ENCODE data around the gene TGFBR1.

TGFBR1 gene

GRCh38 chr9:99104459-99105151, at the start of gene TGFBR1:
Gene TGFBR1, plus strand, starts transcription at chr9:99105113. Its CDS starts 93 bp downstream, at chr9:99105206.
- TF ChIP-seq CTCF (IDR thresholded peaks at IDR 0.05; ENCODE audit: low read depth, low read length, missing control alignments), result no peak
- peak within 1 kb of the TSS; percentile 58 for H3K4me3 ChIP-seq (replicated peaks; ENCODE audit: low read depth, low read length)
- DNase-seq (ENCODE audit: extremely low read depth, low read depth), result peak; percentile 47

- no peak for TF ChIP-seq CTCF (IDR thresholded peaks at IDR 0.05; ENCODE audit: low read depth, low read length, missing control alignments)
- no peak for DNase-seq (ENCODE audit: extremely low read depth, low read depth)
- no peak overlapping the region for H3K4me3 ChIP-seq (replicated peaks; ENCODE audit: low read depth, low read length)
Observed at GRCh38 chr9:99055384-99055783, 49.5 kb upstream of the TGFBR1 start.

- TF ChIP-seq CTCF (IDR thresholded peaks at IDR 0.05; ENCODE audit: low read depth, low read length, missing control alignments), result no peak
- no peak for DNase-seq (ENCODE audit: extremely low read depth, low read depth)
- H3K4me3 ChIP-seq (replicated peaks; ENCODE audit: low read depth, low read length), result no peak overlapping the region
Observed at GRCh38 chr9:99056186-99056585, 48.7 kb upstream of the TGFBR1 start.

GRCh38 chr9:99056886-99057664, 47.8 kb upstream of the TGFBR1 start:
- H3K4me3 ChIP-seq (replicated peaks; ENCODE audit: low read depth, low read length), result no peak overlapping the region
- DNase-seq (ENCODE audit: extremely low read depth, low read depth), result no peak
- no peak for TF ChIP-seq CTCF (IDR thresholded peaks at IDR 0.05; ENCODE audit: low read depth, low read length, missing control alignments)

- DNase-seq (ENCODE audit: extremely low read depth, low read depth), result peak; percentile 38
- no peak overlapping the region for H3K4me3 ChIP-seq (replicated peaks; ENCODE audit: low read depth, low read length)
- no peak for TF ChIP-seq CTCF (IDR thresholded peaks at IDR 0.05; ENCODE audit: low read depth, low read length, missing control alignments)
Observed at GRCh38 chr9:99057665-99058625, 47.0 kb upstream of the TGFBR1 start.

All from HFF-Myc (cell line).